SJSA1 (cell line): ENCODE measurements around the gene ERG. TPM values are rescaled to one million over a fixed set of nuclear protein-coding genes. Genes with fewer than 3 reads are reported as not detected.
A peak's percentile ranks its signal among the peaks of the same experiment; 100 is the strongest.

Experiments used
- DNase-seq, 2 experiments: peaks; one replicate each; pipeline ENCODE4 v3.0.0-alpha.2; 2015 to 2020; ENCODE audit warnings: low spot score in 2 of 2, low read depth in 1 of 2
- H3K27ac ChIP-seq: fragments of 250-450 bp; sonication (Bioruptor Pico); 2 replicates; pipeline ENCODE4 v1.5.1; 2020; ENCODE audit warnings: mild to moderate bottlenecking, moderate library complexity
- H3K27me3 ChIP-seq: fragments of 250-450 bp; sonication (Bioruptor Pico); replicated peaks from 2 replicates; pipeline ENCODE4 v1.5.1; 2020; ENCODE audit warnings: mild to moderate bottlenecking, moderate library complexity
- H3K36me3 ChIP-seq: fragments of 250-450 bp; sonication (Bioruptor Pico); 2 replicates; pipeline ENCODE4 v1.5.1; 2020; ENCODE audit warnings: mild to moderate bottlenecking
- H3K4me1 ChIP-seq: fragments of 250-450 bp; sonication (Bioruptor Pico); replicated peaks from 2 replicates; pipeline ENCODE4 v1.6.1; 2021; ENCODE audit warnings: mild to moderate bottlenecking
- H3K4me3 ChIP-seq: fragments of 250-450 bp; sonication (Bioruptor Pico); 2 replicates; pipeline ENCODE4 v1.5.1; 2020; ENCODE audit warnings: mild to moderate bottlenecking
- H3K9me3 ChIP-seq: fragments of 250-450 bp; sonication (Bioruptor Pico); replicated peaks from 2 replicates; pipeline ENCODE4 v1.5.1; 2020; ENCODE audit warnings: mild to moderate bottlenecking
- total RNA-seq: library from RNA; depleted of rRNA; stranded (reverse); fragments of >200 nt; shearing (Covaris generic); gene quantifications from 2 replicates; pipeline ENCODE4 v1.2.3, GENCODE V29; 2014

ERG gene
- total RNA-seq, 1 experiment from 2014 or later: 0.89 TPM

DNA sequence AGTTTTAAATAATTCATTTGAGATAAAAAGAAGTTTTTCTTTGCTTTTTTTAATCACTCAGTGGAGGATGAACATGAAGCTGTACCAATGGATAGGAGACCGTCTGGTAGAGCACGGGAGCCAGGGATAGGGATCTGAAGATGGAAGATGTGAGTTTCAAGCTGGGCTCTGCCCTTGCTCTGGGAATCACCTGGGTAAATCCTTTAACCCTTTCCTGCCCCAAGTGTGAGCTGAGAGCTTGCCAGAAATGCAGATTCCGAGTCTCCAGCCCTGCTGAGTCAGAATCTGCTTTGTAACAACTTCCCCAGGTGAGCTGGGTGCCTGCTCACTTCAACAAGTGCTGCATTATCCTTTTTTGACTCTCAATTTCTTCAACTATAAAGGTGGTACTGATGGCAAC, 44.1 kb downstream of the ERG start:
- Histone ChIP-seq H3K4me3 (no peak overlapping the region), H3K27ac (no peak overlapping the region), H3K9me3 (no peaks in the 10 kb centered on the region), H3K4me1 (peaks cover 17% of the 10 kb centered on the region), H3K36me3 (no peaks in the 10 kb centered on the region), H3K27me3 (no peaks in the 10 kb centered on the region)
- DNase-seq: no peak

DNA sequence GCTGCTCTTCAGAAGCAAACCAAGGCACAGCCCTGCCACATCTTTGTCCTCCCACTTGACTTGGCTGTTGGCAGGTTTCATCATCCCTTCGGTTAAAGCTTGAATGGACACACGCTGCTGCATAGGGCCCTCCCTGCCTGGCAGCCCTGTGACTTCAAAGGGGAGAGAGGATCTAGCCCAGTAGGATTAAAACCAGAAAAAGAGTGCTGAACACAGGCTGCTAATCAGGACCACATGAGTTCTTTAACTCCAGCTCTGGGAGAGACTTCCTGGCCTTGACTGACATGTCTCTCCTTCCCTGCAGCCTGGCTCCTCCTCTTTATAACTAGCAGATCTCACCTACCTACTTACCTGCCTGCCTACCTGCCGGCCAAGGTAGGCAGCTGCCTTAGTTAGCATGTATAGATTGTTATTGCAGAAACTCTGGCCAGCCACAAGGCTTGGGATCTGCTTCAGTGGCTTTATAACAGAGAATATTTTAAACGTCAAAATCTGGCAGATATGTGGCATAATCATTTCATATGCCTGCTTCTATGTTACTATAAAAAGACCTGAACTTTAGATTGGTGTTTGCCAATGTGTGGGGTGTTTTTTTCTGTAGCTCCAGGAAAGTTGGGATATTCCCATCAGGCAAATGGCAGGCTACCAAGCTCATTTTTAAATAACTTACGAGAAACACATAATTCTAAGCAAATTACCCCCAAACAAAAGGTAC, 49.4 kb downstream of the ERG start:
- peak in 1 of 2 experiments; percentile 17 for DNase-seq
- Histone ChIP-seq H3K27me3 (no peaks in the 10 kb centered on the region), H3K36me3 (no peaks in the 10 kb centered on the region), H3K9me3 (no peaks in the 10 kb centered on the region), H3K4me3 (no peak overlapping the region), H3K27ac (no peak overlapping the region), H3K4me1 (peaks cover 16% of the 10 kb centered on the region)

DNA sequence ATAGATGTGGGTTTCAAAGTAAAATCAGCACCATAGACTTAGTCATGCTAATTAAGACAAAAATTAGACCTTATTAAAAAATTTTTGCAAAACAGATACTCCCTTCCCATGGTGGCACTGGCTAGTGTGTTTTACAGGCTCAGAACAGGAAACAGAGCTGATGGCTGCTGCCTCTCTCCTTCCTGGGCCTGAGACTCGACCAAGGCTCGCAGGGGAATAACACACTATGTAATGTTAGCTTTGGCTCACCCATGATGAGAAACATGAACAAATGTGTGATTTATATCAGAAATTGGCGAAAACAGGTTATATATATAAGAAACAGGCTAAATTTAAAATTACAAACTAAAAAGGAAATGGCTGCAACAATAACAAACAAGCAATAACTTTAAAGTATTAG, 50.7 kb downstream of the ERG start:
- Histone ChIP-seq H3K27me3 (no peaks in the 10 kb centered on the region), H3K36me3 (no peaks in the 10 kb centered on the region), H3K4me1 (peaks cover 22% of the 10 kb centered on the region), H3K4me3 (no peak overlapping the region), H3K9me3 (no peaks in the 10 kb centered on the region), H3K27ac (no peak overlapping the region)
- DNase-seq: no peak

DNA sequence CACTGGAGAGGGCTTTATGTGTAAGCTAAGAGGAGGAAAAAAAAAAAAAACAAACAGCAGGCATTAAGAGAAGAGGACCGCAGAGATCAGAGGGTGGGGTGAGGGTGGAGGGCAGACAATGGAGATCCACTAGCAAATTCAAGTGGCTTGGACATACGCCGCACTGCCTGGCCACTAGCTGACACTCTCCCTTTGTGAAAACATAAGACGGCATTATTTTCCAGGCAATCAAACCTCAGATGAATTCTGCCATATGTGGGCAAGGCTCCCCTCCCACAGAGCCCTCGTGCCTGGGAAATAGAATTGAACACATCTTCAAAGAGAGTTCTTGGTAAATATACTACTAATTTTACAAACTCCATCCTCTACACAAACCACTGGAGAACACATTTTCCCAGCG, 53.6 kb downstream of the ERG start:
- peaks cover 44% of the 10 kb centered on the region for H3K4me1 ChIP-seq

DNA sequence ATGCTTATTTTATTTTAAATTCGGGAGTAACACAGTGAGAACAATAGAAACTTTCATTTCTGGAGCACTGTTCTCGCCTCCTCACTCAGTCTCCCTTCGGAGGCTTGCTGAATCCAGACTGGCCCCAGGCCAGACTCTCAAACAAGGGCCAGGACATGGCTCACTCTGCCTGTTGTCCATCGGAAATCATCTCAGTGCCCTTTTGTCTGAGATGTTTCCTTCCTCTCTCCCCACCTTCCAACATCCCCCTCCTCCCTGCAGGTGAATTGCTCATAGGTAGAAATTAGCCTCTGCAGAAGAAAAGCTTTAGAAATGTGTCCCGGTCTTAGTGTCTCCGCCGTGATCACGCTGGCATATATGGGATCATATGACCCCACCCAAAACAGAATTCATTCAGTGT, 55.2 kb downstream of the ERG start:
- no peaks in the 10 kb centered on the region for H3K9me3 ChIP-seq
- no peaks in the 10 kb centered on the region for H3K27me3 ChIP-seq
- peaks cover 51% of the 10 kb centered on the region for H3K4me1 ChIP-seq
- no peak overlapping the region for H3K4me3 ChIP-seq
- H3K36me3 ChIP-seq: no peaks in the 10 kb centered on the region
- H3K27ac ChIP-seq: no peak overlapping the region
- DNase-seq: no peak

More for the DNA sequence above, 53.6 kb downstream of the ERG start:
- DNase-seq: peak in 1 of 2 experiments; percentile 44
- Histone ChIP-seq H3K27me3 (no peaks in the 10 kb centered on the region), H3K36me3 (no peaks in the 10 kb centered on the region), H3K4me3 (no peak overlapping the region), H3K9me3 (no peaks in the 10 kb centered on the region), H3K27ac (no peak overlapping the region)

DNA sequence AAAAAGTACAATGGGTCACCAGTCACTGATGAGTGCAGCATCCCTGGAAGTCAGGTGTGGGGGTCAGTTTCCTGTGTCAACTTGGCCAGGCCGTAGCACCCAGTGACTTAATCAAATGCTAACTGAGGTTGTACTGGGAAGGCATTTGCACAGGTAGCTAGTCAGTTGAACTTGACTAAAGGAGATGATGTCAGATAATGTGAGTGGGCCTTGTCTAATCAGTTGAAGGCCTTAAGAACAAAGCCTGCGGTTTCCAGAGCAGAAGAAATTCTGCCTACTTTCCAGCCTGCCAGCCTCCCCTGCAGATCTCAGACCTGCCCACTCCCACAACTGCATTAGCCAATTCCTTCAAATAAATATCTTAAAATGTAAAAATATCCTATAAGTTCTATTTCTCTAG, 57.1 kb downstream of the ERG start:
- Histone ChIP-seq H3K27me3 (no peaks in the 10 kb centered on the region), H3K27ac (peak overlapping the region; percentile 96), H3K36me3 (no peaks in the 10 kb centered on the region), H3K4me3 (no peak overlapping the region), H3K9me3 (no peaks in the 10 kb centered on the region), H3K4me1 (peaks cover 55% of the 10 kb centered on the region)
- DNase-seq: no peak

DNA sequence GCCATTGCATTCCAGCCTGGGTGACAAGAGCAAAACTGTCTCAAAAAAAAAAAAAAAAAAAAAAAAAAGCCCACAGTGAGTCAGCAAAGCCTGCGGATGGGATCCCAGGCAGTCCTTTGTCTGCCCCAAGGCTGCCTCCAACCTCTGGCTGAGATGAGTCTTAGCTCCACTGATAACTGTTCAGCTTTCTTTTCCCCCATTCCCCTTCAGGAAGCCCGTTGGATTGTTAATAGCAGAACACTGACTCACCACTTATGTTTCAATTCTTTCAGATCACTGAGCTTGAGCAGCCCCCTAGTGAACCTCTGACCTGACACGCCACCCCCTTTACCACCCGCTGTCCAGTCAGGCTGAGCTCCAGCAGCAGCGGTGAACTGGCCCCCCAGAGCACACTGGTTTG, 57.5 kb downstream of the ERG start:
- DNase-seq: peak; percentile 92 to 96
- Histone ChIP-seq H3K27me3 (no peaks in the 10 kb centered on the region), H3K4me3 (no peak overlapping the region), H3K27ac (peak overlapping the region; percentile 96), H3K9me3 (no peaks in the 10 kb centered on the region), H3K4me1 (peaks cover 56% of the 10 kb centered on the region), H3K36me3 (no peaks in the 10 kb centered on the region)

DNA sequence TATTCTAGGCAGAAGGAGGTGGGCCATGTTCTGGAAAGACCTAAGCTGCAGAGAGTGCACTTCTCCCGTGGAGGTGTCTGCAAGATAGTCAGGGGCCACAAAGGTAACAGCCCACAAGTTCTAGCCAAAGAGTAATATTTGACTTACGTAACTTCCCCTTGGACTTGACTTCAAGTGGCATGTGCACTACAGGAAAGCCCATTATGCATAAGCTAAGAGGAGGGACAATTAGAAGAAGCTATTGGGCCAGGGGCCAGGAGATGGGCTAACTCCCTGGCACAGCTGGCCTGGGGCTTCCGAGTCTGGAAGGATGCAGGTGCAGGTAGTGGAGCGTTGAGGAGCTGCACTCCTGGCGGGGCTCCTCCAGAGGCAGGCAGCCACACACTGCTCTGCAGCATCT, 58.3 kb downstream of the ERG start:
- Histone ChIP-seq H3K4me3 (no peak overlapping the region), H3K27ac (peak overlapping the region; percentile 96), H3K9me3 (no peaks in the 10 kb centered on the region), H3K4me1 (peaks cover 64% of the 10 kb centered on the region), H3K36me3 (no peaks in the 10 kb centered on the region), H3K27me3 (no peaks in the 10 kb centered on the region)
- no peak for DNase-seq

DNA sequence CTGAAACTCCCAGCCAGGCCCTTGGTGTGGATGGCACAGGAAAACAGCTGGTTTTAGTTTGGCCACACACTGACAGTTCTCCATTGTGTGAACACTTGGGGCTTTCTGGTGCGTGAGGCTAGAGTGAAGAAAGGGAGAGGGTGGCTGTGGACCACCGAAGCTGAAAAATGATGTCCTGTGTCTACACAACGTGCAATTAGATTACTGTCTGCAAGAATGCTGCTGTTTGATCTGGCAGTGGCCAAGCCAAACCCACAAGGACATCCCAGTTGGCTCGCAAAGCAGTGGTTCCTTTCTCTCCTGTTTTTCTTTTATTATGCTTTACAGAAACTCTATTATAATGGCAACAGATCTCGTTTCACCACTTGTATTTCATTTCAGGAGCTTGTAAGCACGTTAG, 58.9 kb downstream of the ERG start:
- Histone ChIP-seq H3K27ac (peak overlapping the region; percentile 96), H3K27me3 (no peaks in the 10 kb centered on the region), H3K4me3 (no peak overlapping the region), H3K4me1 (peaks cover 69% of the 10 kb centered on the region), H3K9me3 (no peaks in the 10 kb centered on the region), H3K36me3 (no peaks in the 10 kb centered on the region)
- DNase-seq: peak; percentile 88 to 93

DNA sequence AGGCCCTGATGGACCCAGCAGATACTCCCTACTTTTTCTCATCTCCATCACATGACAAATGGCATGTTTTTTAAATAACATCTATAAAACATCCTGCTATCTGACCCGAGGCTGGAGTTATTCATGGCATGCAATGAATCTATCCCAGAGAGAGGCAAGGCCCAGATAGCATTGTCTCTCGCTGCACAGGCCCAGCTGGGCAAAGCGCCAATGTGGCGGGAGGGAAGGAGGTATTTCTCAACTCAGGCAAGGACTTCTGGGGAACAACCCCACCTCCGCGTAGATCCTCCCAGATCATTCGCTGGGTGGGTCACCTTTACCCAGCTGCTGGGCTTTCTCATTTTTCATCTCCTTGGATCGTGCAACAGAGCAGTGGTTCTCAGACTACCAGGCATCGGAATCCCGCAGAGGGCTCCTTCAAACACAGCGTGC, 59.8 kb downstream of the ERG start:
- H3K36me3 ChIP-seq: no peaks in the 10 kb centered on the region
- no peak overlapping the region for H3K4me3 ChIP-seq
- H3K4me1 ChIP-seq: peaks cover 69% of the 10 kb centered on the region
- H3K9me3 ChIP-seq: no peaks in the 10 kb centered on the region
- H3K27me3 ChIP-seq: no peaks in the 10 kb centered on the region
- peak overlapping the region; percentile 96 for H3K27ac ChIP-seq
- DNase-seq: peak; percentile 97

DNA sequence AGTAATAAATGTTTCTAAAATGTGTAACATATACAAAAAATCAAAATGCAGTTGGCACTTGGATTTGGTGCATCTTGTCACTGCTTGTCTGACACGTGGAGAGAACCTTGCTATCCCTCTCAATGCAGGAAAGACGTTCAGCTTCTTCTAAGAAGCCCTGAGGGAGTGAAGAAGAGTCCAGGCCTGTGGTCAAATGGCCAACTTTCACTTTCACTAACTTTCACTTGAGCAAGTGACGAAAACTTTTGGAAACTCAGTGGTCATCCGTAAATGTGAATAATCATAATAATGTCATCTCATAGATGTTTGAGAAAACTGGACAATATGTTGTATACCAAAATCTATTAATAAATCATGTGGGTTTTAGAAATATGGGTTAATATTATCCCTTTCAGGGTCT, 61.9 kb downstream of the ERG start:
- no peaks in the 10 kb centered on the region for H3K9me3 ChIP-seq
- DNase-seq: no peak

DNA sequence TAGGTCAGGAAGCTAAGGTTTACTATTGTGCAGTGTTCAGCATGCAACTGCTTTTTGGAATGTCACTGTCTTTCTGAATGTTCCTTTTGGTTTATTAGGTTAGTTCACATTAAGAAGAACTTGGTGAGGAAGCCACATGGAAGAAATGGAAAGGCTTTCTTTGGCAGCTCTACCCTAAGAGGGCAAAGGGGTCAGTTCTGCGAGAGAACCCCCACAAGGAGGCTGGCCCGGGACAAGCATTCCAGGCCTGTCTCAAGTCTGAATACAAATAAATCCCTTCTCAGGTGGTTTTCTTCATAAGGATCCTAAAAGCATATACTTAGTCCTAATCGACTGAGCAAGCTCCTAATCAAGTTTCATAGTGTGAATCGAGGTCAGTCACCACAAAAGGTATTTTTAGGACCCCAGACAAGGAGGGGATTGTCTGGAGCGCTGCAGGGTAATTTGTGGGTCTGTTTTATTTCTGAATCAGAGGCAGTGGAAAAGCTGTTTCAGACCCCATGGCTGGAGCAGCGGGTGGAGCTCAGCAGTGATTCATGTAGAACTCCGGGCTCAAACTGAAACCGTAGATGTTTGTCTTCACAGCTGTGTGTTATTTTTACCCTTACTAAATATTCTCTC, 63.3 kb downstream of the ERG start:
- H3K36me3 ChIP-seq: no peaks in the 10 kb centered on the region
- DNase-seq: peak in 1 of 2 experiments; percentile 56
- peak overlapping the region; percentile 84 for H3K27ac ChIP-seq

More for the DNA sequence above, 61.9 kb downstream of the ERG start:
- peaks cover 56% of the 10 kb centered on the region for H3K4me1 ChIP-seq
- H3K36me3 ChIP-seq: no peaks in the 10 kb centered on the region
- H3K27ac ChIP-seq: no peak overlapping the region
- H3K4me3 ChIP-seq: no peak overlapping the region
- H3K27me3 ChIP-seq: no peaks in the 10 kb centered on the region

DNA sequence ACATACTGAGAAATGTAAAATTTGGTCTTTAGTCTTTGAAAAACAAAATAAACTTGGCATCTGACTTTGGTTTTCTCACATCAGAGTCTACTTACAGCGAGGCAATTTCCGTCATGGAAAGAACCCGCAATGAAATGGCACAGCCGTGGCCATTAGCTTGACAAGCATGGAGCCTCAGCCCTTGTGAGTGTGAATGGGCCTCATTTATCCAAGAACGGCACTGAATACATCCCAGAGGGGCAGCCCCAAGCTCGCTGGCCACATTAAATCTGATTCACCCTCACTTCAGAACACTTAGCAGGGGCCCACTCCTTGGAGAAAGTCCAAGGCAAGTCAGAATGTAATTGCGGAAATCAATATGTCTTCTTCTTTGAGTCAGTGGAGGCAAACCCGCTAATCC, 64.8 kb downstream of the ERG start:
- H3K4me3 ChIP-seq: no peak overlapping the region
- no peak for DNase-seq
- no peak overlapping the region for H3K27ac ChIP-seq
- peaks cover 29% of the 10 kb centered on the region for H3K4me1 ChIP-seq
- H3K36me3 ChIP-seq: no peaks in the 10 kb centered on the region
- no peaks in the 10 kb centered on the region for H3K27me3 ChIP-seq
- no peaks in the 10 kb centered on the region for H3K9me3 ChIP-seq

More for the DNA sequence above, 63.3 kb downstream of the ERG start:
- Histone ChIP-seq H3K9me3 (no peaks in the 10 kb centered on the region), H3K27me3 (no peaks in the 10 kb centered on the region), H3K4me1 (peaks cover 44% of the 10 kb centered on the region), H3K4me3 (peak overlapping the region; percentile 13)

DNA sequence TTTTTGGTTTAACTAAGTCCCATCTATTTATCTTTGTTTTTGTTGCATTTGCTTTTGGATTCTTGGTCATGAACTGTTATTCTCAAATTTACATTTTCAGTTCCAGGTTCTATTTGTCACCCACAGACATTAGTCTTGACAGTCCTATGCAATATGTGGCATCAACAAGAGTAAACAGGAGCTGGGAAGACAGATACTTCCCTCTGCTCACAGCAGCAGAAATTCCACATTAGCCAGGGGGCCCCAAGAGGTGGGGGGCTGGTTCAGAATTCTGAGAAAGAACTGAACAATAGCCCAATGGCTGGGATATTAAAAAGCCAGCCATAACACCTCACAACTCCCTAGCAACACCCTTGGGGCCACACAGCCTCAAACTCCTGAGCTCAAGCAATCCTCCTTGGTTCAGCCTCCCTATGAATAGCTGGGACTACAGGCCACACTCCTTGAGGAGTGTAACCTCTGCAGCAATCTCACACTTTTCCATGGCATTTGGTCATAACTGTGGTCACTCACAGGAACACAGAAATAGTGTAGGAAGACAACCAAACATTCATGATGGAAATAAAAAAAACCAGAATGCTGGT, 67.8 kb downstream of the ERG start:
- Histone ChIP-seq H3K4me1 (peaks cover 11% of the 10 kb centered on the region), H3K27me3 (no peaks in the 10 kb centered on the region), H3K36me3 (no peaks in the 10 kb centered on the region), H3K27ac (no peak overlapping the region), H3K9me3 (no peaks in the 10 kb centered on the region), H3K4me3 (no peak overlapping the region)
- no peak for DNase-seq
